Stimulated activated CD4-positive, alpha-beta T cell treated with anti-CD3 and anti-CD28 coated beads, Interleukin-4, amount 100 ng/mL, for 4 hours (primary cell): ENCODE results near the gene MAPKBP1.

ENCODE experiments used
- DNase-seq, 2 experiments: peaks; one replicate each; pipeline ENCODE4 v3.0.0-alpha.2; 2020

MAPKBP1 gene

DNA sequence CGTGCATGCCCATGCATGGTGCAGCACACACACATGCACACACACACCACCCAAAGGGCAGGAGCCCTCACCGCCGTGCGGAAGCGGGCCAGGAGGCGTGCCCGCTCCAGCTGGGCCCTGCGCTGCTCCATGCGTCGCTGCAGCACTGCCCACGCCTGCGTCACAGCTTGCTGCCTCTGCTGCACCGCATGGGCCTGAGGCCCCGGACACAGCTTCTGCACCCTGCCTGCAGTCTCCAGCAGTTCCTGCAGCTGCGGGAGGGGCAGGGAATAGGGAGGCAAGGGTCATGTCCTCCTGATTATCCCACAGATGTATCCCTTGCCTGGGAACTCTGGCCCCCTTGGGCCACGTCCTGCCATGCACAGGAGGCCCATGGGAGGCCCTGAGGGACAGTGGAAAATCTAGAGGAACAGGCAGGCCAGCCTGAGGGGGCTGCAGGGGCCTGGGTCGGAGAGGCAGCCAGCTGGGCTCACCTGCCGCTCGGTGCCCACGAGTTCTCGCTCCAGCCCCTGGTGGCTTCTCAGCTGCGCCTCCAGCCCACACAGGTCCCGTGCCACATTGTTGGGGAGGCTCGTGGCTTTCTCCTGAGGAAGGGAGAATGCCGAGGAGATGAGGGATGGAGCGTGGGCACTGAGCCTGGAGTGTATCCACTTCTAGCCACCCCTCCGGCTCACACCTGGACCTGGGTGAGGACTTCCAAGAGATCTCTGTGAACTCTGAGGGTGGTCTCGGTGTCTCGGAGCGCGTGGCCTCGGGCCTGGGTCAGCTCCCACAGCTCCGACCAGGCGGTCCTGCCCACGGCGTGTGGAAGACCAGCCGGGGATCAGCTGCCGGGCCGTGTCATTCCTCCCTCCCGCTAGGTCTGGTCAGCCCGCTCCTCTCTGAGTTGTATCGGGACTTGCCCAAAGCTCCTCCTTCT lies 95.7 kb downstream of the MAPKBP1 start:
- no peak for DNase-seq

DNA sequence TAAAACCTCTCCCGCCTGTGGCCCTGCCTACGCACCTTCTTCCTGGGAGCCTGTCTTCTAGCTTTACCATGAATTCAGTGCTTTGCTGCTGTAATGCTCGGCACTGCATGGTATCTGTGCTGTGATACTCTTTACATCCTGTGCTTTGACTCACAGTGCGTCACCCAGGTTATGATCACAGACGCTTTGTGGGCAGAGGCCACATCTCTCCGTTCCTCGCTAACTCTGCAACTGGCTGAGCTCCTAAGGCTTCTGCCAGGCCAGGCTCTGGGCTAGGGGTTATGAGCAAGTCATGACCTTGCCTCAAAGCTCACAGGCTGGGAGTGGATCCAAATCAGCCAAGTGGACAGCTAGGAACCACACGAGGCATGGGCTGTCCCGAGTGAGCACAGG lies 96.4 kb downstream of the MAPKBP1 start:
- peak; percentile 27 to 59 for DNase-seq

DNA sequence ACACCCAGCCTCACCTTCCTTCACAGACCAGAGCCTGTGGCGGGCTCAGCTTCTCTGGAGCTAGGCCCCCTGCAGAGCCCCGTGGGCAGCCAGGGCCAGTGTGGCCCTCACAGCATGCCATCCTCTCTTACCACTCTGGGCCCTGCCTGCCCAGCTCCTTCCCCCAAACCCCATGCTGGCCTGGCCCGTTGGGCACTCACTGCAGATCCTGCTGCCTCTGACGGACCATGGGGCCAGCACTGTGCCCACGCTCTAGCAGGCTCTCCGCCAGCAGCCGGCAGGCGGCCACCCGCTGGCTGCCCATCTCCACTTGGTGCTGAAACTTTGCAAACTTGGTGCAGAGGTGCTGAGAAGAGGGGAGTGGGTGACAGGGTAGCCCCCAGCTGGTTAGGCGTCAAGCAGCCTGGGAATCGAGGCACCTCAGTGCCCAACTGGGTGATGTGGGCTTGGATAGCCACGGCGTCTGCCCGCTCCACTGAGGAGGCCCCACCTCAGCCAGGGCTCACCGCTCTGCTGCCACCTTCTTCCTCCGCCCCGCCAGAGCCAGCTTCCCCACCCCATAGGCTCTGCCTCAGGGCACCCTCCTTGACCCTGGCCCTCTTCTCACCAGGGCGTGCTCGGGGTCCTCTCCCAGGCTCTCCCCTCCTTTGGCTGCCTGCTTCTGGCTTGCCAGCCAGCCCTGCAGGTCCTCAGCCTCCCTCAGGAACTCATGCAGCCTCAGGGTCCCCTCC lies 97.1 kb downstream of the MAPKBP1 start:
- no peak for DNase-seq

DNA sequence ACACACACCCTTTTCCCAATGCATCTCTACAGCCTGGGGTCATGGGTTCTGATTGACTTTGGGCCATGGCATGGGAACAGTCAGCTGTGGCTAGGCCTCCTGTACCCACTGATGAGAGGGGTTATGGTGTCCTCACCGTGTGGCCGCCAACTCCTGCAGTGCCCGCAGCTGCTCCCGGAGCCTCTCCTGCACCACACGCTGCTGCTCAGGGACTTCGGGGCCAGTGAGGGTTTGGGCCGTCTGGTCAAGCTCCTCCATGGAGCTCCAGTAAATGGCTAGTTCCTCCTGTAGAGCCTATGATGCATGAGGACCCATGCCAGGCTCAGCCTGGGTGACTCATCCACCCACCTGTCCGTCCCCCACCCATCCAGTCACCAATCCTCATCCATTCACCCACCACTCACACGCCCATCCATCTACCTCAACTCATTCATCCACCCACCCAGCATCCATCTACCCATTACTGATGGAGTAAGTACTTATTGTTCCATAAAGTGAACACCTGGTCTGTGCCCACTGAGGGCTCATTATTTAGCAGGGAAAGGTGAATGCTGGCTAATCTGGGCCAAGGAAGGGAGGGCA lies 98.0 kb downstream of the MAPKBP1 start:
- peak in 1 of 2 experiments; percentile 34 for DNase-seq

DNA sequence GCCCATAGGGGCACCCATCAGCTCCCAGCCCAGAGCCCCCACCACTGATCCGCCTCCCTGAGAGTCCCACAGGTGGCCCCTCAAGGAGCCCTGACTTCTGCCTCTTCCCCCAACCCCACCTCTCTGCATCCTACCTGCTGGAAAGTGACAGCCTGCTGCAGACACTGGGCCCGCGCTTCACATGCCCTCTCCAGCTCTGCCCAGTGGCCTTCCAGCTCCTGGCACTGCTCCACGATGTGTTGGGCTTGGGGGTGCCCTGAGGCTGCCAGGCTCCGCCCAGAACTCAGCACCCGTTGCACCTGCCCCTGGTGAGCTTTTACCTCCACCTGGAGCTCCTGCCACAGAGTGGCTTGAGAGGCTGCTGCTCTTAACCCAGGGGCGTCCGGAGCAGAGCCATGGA lies 99.4 kb downstream of the MAPKBP1 start:
- no peak for DNase-seq

DNA sequence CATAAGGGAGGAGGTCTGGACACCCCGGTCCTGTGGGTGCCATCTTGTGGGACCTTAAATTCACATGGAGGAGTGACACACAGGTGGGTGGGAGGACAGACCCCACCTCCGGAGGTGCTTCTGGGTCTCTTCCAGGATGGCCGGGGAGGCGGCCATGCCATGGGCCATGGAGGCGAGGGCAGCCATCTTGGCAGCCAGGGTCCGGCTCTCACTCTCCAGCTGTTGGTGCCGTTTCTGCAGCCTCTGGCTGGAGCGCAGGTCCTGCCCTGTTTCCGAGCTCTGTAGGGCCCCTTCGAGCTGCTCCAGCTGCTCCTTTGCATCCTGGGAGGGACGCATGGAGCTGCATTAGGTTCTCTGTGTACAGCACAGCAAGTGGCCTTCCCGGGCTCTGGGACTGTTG lies 100.5 kb downstream of the MAPKBP1 start:
- DNase-seq, result no peak

DNA sequence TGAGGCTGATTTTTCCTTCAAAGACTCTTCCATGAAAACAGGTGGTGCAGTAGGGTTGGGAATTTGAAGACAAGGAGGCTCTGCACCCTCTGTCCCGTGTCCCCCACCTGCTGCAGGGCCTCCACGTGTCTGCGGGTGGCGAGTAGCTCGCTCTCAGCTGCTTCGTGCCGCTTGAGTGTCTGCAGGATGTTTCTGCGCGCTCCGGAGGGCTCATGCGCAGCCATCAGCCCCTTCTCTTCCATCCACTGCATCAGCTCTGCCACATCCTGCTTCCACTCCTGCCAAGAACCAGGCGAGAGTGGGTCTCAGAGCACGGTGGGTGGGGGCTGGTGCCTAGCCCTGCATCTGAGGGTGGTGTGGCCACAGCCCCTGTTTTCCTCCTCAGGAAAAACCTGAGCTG lies 101.7 kb downstream of the MAPKBP1 start:
- DNase-seq, result no peak

DNA sequence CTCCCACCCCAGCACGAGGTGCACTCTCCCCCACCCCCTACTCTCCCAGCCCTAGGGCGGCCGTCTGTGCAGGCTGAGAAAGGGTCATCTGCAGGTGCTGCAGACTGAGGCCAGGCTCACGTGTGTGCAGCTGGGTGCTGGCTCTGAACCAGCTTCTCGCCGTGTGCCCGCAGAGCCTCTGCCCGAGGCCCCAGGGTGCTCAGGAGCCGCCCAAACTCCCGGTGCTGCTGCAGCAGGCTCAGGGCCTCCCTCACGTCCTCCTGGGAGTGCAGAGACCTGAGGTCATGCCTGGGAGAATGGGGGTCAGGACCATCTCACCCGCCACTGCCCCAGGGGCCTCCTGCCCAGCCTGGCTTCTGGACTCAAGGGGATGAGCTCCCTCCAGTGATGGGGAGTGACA lies 102.4 kb downstream of the MAPKBP1 start:
- DNase-seq, result no peak
